H1 (cell line): ENCODE data around the gene DVL3. TPM values are rescaled to one million over a fixed set of nuclear protein-coding genes. Genes with fewer than 3 reads are reported as not detected.

Experiments used
- ASH2L ChIP-seq: fragments of 200-600, 300-600 bp; sonication (generic); IDR thresholded peaks from one replicate; pipeline ENCODE4 v1.7.1; 2017; ENCODE audit warnings: low read length
- BCL11A ChIP-seq, 2 experiments: IDR thresholded peaks; one replicate each; pipeline ENCODE4 v1.6.1; 2011; ENCODE audit warnings: low read depth in 2 of 2, low read length in 2 of 2, mild to moderate bottlenecking in 2 of 2
- BRCA1 ChIP-seq: IDR thresholded peaks from 2 replicates; pipeline ENCODE4 v1.6.1; 2012; ENCODE audit warnings: low read depth, low read length, improper control_type of control experiment
- CBX8 ChIP-seq: fragments of 300-800, 300-1000 bp; sonication (generic); IDR thresholded peaks from 2 replicates; pipeline ENCODE4 v1.7.1; 2016; ENCODE audit warnings: low read depth, low read length, borderline replicate concordance
- CHD2 ChIP-seq: IDR thresholded peaks from 2 replicates; pipeline ENCODE4 v1.6.1; 2012; ENCODE audit warnings: low read length, improper control_type of control experiment
- EZH2 ChIP-seq: fragments of 200-600 bp; sonication (generic); IDR thresholded peaks from 2 replicates; pipeline ENCODE4 v1.7.1; 2012; ENCODE audit warnings: low read depth, mild to moderate bottlenecking, moderate library complexity, low read length, inconsistent platforms; ENCODE audit not compliant: severe bottlenecking
- GTF2F1 ChIP-seq: IDR thresholded peaks from 2 replicates; pipeline ENCODE4 v1.6.1; 2012; ENCODE audit warnings: low read depth, low read length, improper control_type of control experiment, borderline replicate concordance
- JUND ChIP-seq: IDR thresholded peaks from 2 replicates; pipeline ENCODE4 v1.6.1; 2011; ENCODE audit warnings: mild to moderate bottlenecking, improper control_type of control experiment, low read length
- KDM5A ChIP-seq: fragments of 200-600 bp; IDR thresholded peaks from 2 replicates; pipeline ENCODE4 v1.7.1; 2012; ENCODE audit warnings: mild to moderate bottlenecking, low read length, inconsistent platforms, mixed read lengths
- SP2 ChIP-seq: IDR thresholded peaks from 2 replicates; pipeline ENCODE4 v1.6.1; 2012; ENCODE audit warnings: mild to moderate bottlenecking, low read length, inconsistent platforms
- SP4 ChIP-seq: IDR thresholded peaks from 2 replicates; pipeline ENCODE4 v1.6.1; 2012; ENCODE audit warnings: low read length, inconsistent platforms
- SRF ChIP-seq: IDR thresholded peaks from 2 replicates; pipeline ENCODE4 v1.6.1; 2011; ENCODE audit warnings: mild to moderate bottlenecking, low read depth, low read length, moderate library complexity
- SUZ12 ChIP-seq: fragments of 200-600 bp; sonication (generic); IDR thresholded peaks from 2 replicates; pipeline ENCODE4 v1.6.1; 2012; ENCODE audit warnings: mild to moderate bottlenecking, inconsistent platforms, low read length, moderate library complexity, mixed read lengths
- polyA plus RNA-seq, 7 experiments: library from polyadenylated mRNA; depleted of rRNA in 3 of 7; stranded (reverse) in 5 of 7; unstranded in 2 of 7; fragments of >200 nt in 5 of 7; fragments of 200-250 nt in 2 of 7; gene quantifications; 1 replicate in 5 of 7; 2 replicates in 1 of 7; 4 replicates in 1 of 7; pipeline versions ENCODE4 v1.2.1 to v1.2.3, GENCODE V29; 2011 to 2013; ENCODE audit warnings: missing spikeins in 2 of 7, mixed read lengths in 2 of 7
- total RNA-seq: library from RNA; stranded (reverse); fragmentation: NEBNext Ultra II Directional; extraction: Animal tissue kit (Norgen Biotek cat#: 25700); gene quantifications from 2 replicates; pipeline ENCODE4 v1.2.1, GENCODE V29; 2021
- TF ChIP-seq, protein P1 (sequence below): IDR thresholded peaks from 2 replicates; pipeline ENCODE4 v1.6.1; 2012; ENCODE audit warnings: low read length, inconsistent platforms
- TF ChIP-seq, protein P2 (sequence below): IDR thresholded peaks from 2 replicates; pipeline ENCODE4 v1.6.1; 2012; ENCODE audit warnings: inconsistent platforms
- TF ChIP-seq, protein P3 (sequence below), 3 experiments: IDR thresholded peaks; 1 replicate in 2 of 3; 2 replicates in 1 of 3; pipeline versions ENCODE4 v1.5.1 to v1.6.1; 2011; ENCODE audit warnings: low read length in 3 of 3, mild to moderate bottlenecking in 3 of 3, inconsistent platforms in 2 of 3, low read depth in 1 of 3, moderate library complexity in 1 of 3; ENCODE audit not compliant: insufficient read depth in 1 of 3; ENCODE audit errors: control extremely low read depth in 1 of 3
- TF ChIP-seq, protein P4 (sequence below): IDR thresholded peaks from 2 replicates; pipeline ENCODE4 v1.6.1; 2011; ENCODE audit warnings: low read length, improper control_type of control experiment
- TF ChIP-seq, protein P5 (sequence below): IDR thresholded peaks from 2 replicates; pipeline ENCODE4 v1.6.1; 2012; ENCODE audit warnings: inconsistent platforms

Gene DVL3
- total and polyA plus RNA-seq, 2 of the 8 experiments (the other 6 are each of a cell fraction or from before 2014, with no cell fraction given) = 38.5 to 66.6 TPM

DNA sequence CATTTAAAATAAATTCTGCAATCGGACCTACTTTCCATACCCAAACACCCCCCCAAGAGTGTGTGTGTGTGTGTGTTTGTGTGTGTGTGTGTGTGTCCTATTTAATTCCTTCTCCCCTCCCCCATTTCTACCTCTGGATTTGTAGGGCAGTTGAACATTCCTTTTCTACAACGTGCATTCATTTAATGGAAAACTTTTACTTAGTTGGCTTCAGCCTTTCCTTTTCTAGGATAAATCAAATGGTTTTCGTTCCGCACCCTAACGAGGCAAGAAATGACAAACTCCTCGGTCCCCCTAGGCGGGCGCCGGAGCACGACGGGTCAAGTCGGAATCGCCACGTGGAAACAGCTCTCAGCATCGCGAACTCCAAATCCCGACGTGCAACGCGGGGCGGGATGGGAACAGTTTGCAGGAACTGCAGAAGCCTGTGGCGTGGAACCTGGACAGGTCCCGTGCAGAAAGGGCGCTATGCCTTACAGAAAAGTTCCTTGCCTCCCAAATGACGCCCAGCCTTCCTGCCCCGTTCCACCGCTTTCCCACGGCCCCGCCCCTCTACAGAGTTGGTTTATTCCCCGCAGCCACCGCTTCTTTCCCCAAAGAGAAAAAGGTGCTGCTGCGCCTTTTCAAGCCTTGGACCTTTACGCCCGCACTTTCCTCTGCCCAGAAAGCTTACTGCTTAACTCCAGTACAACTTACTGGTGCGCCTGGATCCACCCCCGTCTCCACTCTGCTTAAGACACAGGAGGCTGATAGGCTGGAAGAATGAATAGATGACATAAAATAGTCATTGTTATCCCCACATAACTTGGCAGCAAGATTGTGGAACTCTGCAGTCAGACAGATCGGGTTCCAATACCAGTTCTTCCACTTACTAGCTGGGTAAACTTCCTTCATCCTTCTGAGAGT, 21.1 kb upstream of the DVL3 start (continued):
- TF ChIP-seq ASH2L = peak; percentile 64
- TF ChIP-seq, protein P1, sequence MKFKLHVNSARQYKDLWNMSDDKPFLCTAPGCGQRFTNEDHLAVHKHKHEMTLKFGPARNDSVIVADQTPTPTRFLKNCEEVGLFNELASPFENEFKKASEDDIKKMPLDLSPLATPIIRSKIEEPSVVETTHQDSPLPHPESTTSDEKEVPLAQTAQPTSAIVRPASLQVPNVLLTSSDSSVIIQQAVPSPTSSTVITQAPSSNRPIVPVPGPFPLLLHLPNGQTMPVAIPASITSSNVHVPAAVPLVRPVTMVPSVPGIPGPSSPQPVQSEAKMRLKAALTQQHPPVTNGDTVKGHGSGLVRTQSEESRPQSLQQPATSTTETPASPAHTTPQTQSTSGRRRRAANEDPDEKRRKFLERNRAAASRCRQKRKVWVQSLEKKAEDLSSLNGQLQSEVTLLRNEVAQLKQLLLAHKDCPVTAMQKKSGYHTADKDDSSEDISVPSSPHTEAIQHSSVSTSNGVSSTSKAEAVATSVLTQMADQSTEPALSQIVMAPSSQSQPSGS = no peak
- TF ChIP-seq, protein P2, sequence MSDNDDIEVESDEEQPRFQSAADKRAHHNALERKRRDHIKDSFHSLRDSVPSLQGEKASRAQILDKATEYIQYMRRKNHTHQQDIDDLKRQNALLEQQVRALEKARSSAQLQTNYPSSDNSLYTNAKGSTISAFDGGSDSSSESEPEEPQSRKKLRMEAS = peak; percentile 98
- TF ChIP-seq SP2 = no peak
- TF ChIP-seq CHD2 = no peak
- TF ChIP-seq, protein P3, sequence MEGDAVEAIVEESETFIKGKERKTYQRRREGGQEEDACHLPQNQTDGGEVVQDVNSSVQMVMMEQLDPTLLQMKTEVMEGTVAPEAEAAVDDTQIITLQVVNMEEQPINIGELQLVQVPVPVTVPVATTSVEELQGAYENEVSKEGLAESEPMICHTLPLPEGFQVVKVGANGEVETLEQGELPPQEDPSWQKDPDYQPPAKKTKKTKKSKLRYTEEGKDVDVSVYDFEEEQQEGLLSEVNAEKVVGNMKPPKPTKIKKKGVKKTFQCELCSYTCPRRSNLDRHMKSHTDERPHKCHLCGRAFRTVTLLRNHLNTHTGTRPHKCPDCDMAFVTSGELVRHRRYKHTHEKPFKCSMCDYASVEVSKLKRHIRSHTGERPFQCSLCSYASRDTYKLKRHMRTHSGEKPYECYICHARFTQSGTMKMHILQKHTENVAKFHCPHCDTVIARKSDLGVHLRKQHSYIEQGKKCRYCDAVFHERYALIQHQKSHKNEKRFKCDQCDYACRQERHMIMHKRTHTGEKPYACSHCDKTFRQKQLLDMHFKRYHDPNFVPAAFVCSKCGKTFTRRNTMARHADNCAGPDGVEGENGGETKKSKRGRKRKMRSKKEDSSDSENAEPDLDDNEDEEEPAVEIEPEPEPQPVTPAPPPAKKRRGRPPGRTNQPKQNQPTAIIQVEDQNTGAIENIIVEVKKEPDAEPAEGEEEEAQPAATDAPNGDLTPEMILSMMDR (IDR thresholded peaks at IDR 0.05; ENCODE audit: control extremely low read depth in 1 of 3, insufficient read depth in 1 of 3, low read depth in 1 of 3, low read length in 3 of 3) = no peak
- TF ChIP-seq GTF2F1 = no peak
- TF ChIP-seq SUZ12 = 0 out of 2 replicates have a peak, but pooled peaks have one; percentile 34
- TF ChIP-seq, protein P4, sequence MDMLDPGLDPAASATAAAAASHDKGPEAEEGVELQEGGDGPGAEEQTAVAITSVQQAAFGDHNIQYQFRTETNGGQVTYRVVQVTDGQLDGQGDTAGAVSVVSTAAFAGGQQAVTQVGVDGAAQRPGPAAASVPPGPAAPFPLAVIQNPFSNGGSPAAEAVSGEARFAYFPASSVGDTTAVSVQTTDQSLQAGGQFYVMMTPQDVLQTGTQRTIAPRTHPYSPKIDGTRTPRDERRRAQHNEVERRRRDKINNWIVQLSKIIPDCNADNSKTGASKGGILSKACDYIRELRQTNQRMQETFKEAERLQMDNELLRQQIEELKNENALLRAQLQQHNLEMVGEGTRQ = no peak
- TF ChIP-seq EZH2 = no peak
- TF ChIP-seq SRF = no peak
- TF ChIP-seq KDM5A = no peak
- TF ChIP-seq, protein P5, sequence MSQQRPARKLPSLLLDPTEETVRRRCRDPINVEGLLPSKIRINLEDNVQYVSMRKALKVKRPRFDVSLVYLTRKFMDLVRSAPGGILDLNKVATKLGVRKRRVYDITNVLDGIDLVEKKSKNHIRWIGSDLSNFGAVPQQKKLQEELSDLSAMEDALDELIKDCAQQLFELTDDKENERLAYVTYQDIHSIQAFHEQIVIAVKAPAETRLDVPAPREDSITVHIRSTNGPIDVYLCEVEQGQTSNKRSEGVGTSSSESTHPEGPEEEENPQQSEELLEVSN = peak; percentile 91
- no peak for TF ChIP-seq JUND
- TF ChIP-seq BCL11A (IDR thresholded peaks at IDR 0.05; ENCODE audit: low read depth in 2 of 2, low read length in 2 of 2) = no peak
- no peak for TF ChIP-seq CBX8
- TF ChIP-seq BRCA1 = no peak
- TF ChIP-seq SP4 = no peak
